ENCODE measurements around the gene HTATSF1.

Gene HTATSF1

GRCh38 chrX:136497556-136498052 is at the start of gene HTATSF1:
Gene HTATSF1, plus strand, starts transcription at chrX:136497592. Its CDS starts 93 bp downstream, at chrX:136497685.
- peak in 1 of 2 experiments; percentile 10 for DNase-seq

GRCh38 chrX:136447968-136448367 is 49.4 kb upstream of the HTATSF1 start:
- DNase-seq = no peak

GRCh38 chrX:136450050-136450830 is 47.2 kb upstream of the HTATSF1 start:
- DNase-seq = no peak

GRCh38 chrX:136452614-136453013 is 44.8 kb upstream of the HTATSF1 start:
- no peak for DNase-seq

GRCh38 chrX:136453114-136453513 is 44.3 kb upstream of the HTATSF1 start:
- no peak for DNase-seq

GRCh38 chrX:136453771-136454170 is 43.6 kb upstream of the HTATSF1 start:
- no peak for DNase-seq

GRCh38 chrX:136456133-136456532 is 41.3 kb upstream of the HTATSF1 start:
- no peak for DNase-seq

GRCh38 chrX:136457303-136457917 is 40.0 kb upstream of the HTATSF1 start:
- DNase-seq = no peak

GRCh38 chrX:136464589-136464988 is 32.8 kb upstream of the HTATSF1 start:
- DNase-seq = no peak

- no peak for DNase-seq
Measured at GRCh38 chrX:136467303-136467702, 30.1 kb upstream of the HTATSF1 start.

- no peak for DNase-seq
Measured at GRCh38 chrX:136468391-136469103, 28.8 kb upstream of the HTATSF1 start.

- no peak for DNase-seq
Measured at GRCh38 chrX:136473663-136474062, 23.7 kb upstream of the HTATSF1 start.

- DNase-seq = no peak
Measured at GRCh38 chrX:136475236-136475635, 22.2 kb upstream of the HTATSF1 start.

- DNase-seq = no peak
Measured at GRCh38 chrX:136476501-136476900, 20.9 kb upstream of the HTATSF1 start.

- no peak for DNase-seq
Measured at GRCh38 chrX:136477026-136477425, 20.4 kb upstream of the HTATSF1 start.

GRCh38 chrX:136480383-136480782 is 17.0 kb upstream of the HTATSF1 start:
- DNase-seq = no peak

- DNase-seq = no peak
Measured at GRCh38 chrX:136487647-136488046, 9.7 kb upstream of the HTATSF1 start, which contains the start of gene BRS3. Gene BRS3, plus strand, starts transcription at chrX:136487947. Its CDS starts 168 bp downstream, at chrX:136488115.

GRCh38 chrX:136488706-136489105 is 8.7 kb upstream of the HTATSF1 start:
- peak in 1 of 2 experiments; percentile 3 for DNase-seq

GRCh38 chrX:136491832-136492231 is 5.6 kb upstream of the HTATSF1 start:
- peak in 1 of 2 experiments; percentile 1 for DNase-seq

- DNase-seq = no peak
Measured at GRCh38 chrX:136493011-136493410, 4.4 kb upstream of the HTATSF1 start.

GRCh38 chrX:136495043-136495442 is 2.3 kb upstream of the HTATSF1 start:
- DNase-seq = no peak

GRCh38 chrX:136496186-136496763 is 1.1 kb upstream of the HTATSF1 start:
- no peak for DNase-seq

All from NCI-H526 (cell line).